Dendritic cell treated with granulocyte-macrophage colony-stimulating factor and Interleukin-4, amounts not matched to agents 40 ng/mL and 50 ng/mL, for 4 days (primary cell): ENCODE results near the gene RPUSD1.
"Not testable (repeated sequence)": the region's sequence is repeated elsewhere in the genome, so short reads cannot be mapped to it uniquely, and the experiment has no call there.

Experiments
- H3K27ac Mint-ChIP-seq: one replicate; pipeline ENCODE4 v1.8.0; 2022; ENCODE audit warnings: mild to moderate bottlenecking, mixed read lengths
- H3K27me3 Mint-ChIP-seq: one replicate; pipeline ENCODE4 v1.8.0; 2022; ENCODE audit warnings: mild to moderate bottlenecking, mixed read lengths
- H3K36me3 Mint-ChIP-seq: one replicate; pipeline ENCODE4 v1.8.0; 2022; ENCODE audit warnings: low read depth, mixed read lengths
- H3K4me1 Mint-ChIP-seq: one replicate; pipeline ENCODE4 v1.8.0; 2022; ENCODE audit warnings: low read depth, mixed read lengths
- H3K4me3 Mint-ChIP-seq: one replicate; pipeline ENCODE4 v1.8.0; 2022; ENCODE audit warnings: mild to moderate bottlenecking, moderate library complexity, mixed read lengths
- H3K9me3 Mint-ChIP-seq: one replicate; pipeline ENCODE4 v1.8.0; 2022; ENCODE audit warnings: mixed read lengths
- intact Hi-C: fragments of 100-400 bp; cut with micrococcal nuclease; formaldehyde crosslinking; loops from one replicate; pipeline ENCODE4 v1.15.0; 2022

RPUSD1 gene

DNA sequence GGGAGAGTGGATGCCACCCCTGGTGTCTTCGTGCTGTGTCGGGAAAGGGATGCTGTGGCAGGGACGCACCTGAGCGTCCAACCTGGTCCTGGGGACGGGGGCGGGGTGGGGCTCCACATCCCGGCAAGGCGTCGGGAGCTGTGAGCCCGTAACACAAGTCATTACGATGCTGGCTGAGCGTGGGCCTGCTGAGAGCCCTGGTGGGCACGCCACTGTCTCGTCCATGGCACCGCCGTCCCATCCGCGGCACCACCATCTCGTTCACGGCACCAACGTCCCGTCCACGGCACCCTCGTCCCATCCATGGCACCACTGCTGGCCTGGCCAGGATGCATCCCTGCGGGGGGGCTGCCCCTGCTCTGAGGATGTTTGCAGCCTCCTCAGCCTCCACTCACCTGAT lies 36.4 kb upstream of the RPUSD1 start:
- no peak overlapping the region for H3K27ac Mint-ChIP-seq

DNA sequence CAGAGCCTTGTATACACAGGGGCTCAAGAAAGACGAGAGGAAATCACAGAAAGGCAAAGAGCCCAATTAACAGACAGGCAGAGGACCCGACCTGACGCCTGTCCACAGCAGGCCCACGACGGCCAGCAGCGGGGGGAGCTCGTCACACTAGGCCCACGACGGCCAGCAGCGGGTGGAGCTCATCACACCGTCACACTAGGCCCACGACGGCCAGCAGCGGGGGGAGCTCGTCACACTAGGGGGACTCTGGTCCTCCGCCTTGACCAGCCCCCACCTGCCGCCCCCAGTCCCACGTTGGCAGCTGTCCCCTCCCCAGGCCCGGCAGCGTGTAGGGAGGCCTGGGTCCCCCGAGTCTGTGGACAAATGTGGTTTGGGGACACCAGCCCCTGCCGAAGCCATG lies 36.0 kb upstream of the RPUSD1 start:
- no peaks in the 10 kb centered on the region for H3K36me3 Mint-ChIP-seq
- H3K9me3 Mint-ChIP-seq = no peaks in the 10 kb centered on the region
- H3K27me3 Mint-ChIP-seq = peaks cover 20% of the 10 kb centered on the region
- H3K4me3 Mint-ChIP-seq = no peak overlapping the region
- H3K4me1 Mint-ChIP-seq = no peaks in the 10 kb centered on the region
- intact Hi-C loops = no loop called here
- no peak overlapping the region for H3K27ac Mint-ChIP-seq

More for the DNA sequence above, 36.4 kb upstream of the RPUSD1 start:
- no peaks in the 10 kb centered on the region for H3K36me3 Mint-ChIP-seq
- H3K4me3 Mint-ChIP-seq = no peak overlapping the region
- H3K27me3 Mint-ChIP-seq = peaks cover 17% of the 10 kb centered on the region
- H3K4me1 Mint-ChIP-seq = no peaks in the 10 kb centered on the region
- intact Hi-C loops = no loop called here
- H3K9me3 Mint-ChIP-seq = no peaks in the 10 kb centered on the region

GRCh38 chr16:822909-823297 lies 34.7 kb upstream of the RPUSD1 start:
- Mint-ChIP-seq H3K27ac (no peak overlapping the region), H3K4me3 (no peak overlapping the region), H3K36me3 (no peaks in the 10 kb centered on the region), H3K4me1 (no peaks in the 10 kb centered on the region), H3K27me3 (peaks cover 25% of the 10 kb centered on the region), H3K9me3 (no peaks in the 10 kb centered on the region)
- intact Hi-C loops = no loop called here

DNA sequence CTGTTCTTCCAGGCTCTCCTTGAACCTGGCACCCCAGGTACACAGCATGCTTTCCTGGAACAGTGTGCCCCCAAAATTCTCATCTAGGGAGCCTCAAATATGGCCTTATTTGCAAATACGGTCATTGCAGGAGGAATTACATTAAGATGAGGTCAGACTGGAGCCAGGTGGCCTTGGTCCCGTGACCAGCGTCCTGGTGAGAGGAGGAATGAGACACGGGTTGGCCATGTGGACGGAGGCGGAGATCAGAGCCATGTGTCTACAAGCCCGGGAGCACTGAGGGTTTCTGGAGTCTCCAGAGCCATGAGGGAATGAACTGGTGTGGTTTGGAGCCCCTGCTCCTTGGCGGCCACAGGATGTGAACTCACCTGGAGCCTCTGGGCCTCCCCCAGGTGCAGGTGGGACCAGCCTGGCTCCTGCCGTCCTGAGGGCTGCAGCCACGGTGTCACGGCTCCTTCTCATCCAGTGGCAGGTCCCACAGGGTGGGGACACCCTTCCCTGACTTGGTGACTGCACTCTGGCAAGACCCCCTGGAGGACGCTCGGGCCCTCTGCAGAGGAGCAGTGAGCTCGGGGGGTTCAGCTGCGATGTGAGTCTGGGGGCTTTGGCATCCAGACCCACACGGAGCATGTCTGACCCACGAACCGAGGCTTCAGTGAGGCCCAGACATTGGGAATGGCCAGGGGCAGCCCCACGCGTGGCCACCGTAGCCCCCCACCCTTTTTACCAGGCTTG lies 34.2 kb upstream of the RPUSD1 start:
- Mint-ChIP-seq H3K27ac (no peak overlapping the region), H3K27me3 (peaks cover 29% of the 10 kb centered on the region), H3K36me3 (no peaks in the 10 kb centered on the region), H3K4me1 (no peaks in the 10 kb centered on the region), H3K4me3 (no peak overlapping the region), H3K9me3 (no peaks in the 10 kb centered on the region)
- intact Hi-C loops = no loop called here

DNA sequence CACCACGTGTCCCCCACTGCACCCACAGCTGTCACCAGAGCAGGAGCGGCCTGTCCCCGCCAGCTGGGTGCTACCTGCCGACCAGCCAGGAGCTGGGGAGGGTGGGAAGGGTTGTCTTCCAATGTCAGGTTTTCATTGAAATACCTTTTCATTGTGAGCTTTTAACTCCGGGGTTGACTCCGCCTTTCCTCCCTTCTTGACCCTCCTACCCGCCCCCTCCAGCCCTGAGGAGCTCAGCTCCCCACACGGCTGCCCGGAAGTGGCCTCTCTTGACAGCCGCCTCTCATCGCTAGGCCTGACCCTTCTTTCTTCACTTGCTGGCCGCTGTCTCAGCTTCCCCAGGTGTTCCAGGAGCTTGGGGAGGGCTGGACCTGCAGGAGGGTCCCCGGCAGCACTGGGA lies 33.6 kb upstream of the RPUSD1 start:
- Mint-ChIP-seq H3K36me3 (no peaks in the 10 kb centered on the region), H3K4me3 (no peak overlapping the region), H3K27ac (no peak overlapping the region), H3K9me3 (no peaks in the 10 kb centered on the region), H3K4me1 (no peaks in the 10 kb centered on the region), H3K27me3 (peaks cover 35% of the 10 kb centered on the region)
- intact Hi-C loops = no loop called here

GRCh38 chr16:820748-821147 lies 32.6 kb upstream of the RPUSD1 start:
- no peak overlapping the region for H3K4me3 Mint-ChIP-seq

DNA sequence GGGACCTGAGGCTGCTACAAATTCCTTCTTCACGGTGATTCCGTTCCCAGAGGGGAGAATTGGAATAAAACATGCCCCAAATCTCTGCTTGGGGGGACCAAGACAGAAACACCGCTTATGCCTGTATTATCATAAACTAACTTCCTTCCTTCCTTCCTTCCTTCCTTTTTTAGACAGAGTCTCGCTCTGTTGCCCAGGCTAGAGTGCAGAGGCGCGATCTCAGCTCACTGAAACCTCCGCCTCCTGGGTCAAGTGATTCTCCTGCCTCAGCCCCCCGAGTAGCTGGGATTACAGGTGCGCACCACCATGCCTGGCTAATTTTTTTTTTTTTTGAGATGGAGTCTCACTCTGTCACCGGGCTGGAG lies 31.8 kb upstream of the RPUSD1 start:
- not testable (repeated sequence) for H3K9me3 Mint-ChIP-seq, H3K27ac Mint-ChIP-seq

More at GRCh38 chr16:820748-821147, 32.6 kb upstream of the RPUSD1 start:
- peaks cover 44% of the 10 kb centered on the region for H3K27me3 Mint-ChIP-seq
- no peak overlapping the region for H3K27ac Mint-ChIP-seq
- intact Hi-C loops = no loop called here
- no peaks in the 10 kb centered on the region for H3K4me1 Mint-ChIP-seq
- H3K36me3 Mint-ChIP-seq = no peaks in the 10 kb centered on the region
- no peaks in the 10 kb centered on the region for H3K9me3 Mint-ChIP-seq

GRCh38 chr16:819336-820043 lies 31.3 kb upstream of the RPUSD1 start:
- Mint-ChIP-seq H3K27ac (no peak overlapping the region), H3K4me3 (no peak overlapping the region)
- intact Hi-C loops = no loop called here

More for the DNA sequence above, 31.8 kb upstream of the RPUSD1 start:
- H3K36me3 Mint-ChIP-seq, H3K4me3 Mint-ChIP-seq, H3K4me1 Mint-ChIP-seq, intact Hi-C loops: not testable (repeated sequence)
- H3K27me3 Mint-ChIP-seq = peaks cover 47% of the 10 kb centered on the region

DNA sequence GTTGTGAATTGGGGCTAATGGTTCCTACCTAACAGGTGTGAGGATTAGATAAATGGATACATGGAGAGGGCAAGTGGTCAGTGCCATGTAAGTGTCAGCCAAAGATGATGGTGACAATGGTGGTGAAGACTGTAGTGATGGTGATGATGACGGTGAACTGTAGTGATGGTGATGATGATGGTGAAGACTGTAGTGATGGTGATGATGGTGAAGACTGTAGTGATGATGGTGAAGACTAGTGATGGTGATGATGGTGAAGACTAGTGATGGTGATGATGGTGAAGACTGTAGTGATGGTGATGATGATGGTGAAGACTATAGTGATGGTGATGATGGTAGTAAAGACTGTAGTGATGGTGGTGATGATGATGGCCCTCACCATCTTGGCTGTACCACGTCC lies 30.4 kb upstream of the RPUSD1 start:
- no peak overlapping the region for H3K4me3 Mint-ChIP-seq
- H3K9me3 Mint-ChIP-seq = no peaks in the 10 kb centered on the region
- no peaks in the 10 kb centered on the region for H3K4me1 Mint-ChIP-seq
- intact Hi-C loops = no loop called here
- H3K27me3 Mint-ChIP-seq = peaks cover 61% of the 10 kb centered on the region
- no peaks in the 10 kb centered on the region for H3K36me3 Mint-ChIP-seq
- H3K27ac Mint-ChIP-seq = no peak overlapping the region

More at GRCh38 chr16:819336-820043, 31.3 kb upstream of the RPUSD1 start:
- H3K36me3 Mint-ChIP-seq = no peaks in the 10 kb centered on the region
- H3K9me3 Mint-ChIP-seq = no peaks in the 10 kb centered on the region
- H3K27me3 Mint-ChIP-seq = peaks cover 53% of the 10 kb centered on the region
- H3K4me1 Mint-ChIP-seq = no peaks in the 10 kb centered on the region

- no peak overlapping the region for H3K4me3 Mint-ChIP-seq
These were observed 30.0 kb upstream of the RPUSD1 start for GRCh38 chr16:818132-818531.

DNA sequence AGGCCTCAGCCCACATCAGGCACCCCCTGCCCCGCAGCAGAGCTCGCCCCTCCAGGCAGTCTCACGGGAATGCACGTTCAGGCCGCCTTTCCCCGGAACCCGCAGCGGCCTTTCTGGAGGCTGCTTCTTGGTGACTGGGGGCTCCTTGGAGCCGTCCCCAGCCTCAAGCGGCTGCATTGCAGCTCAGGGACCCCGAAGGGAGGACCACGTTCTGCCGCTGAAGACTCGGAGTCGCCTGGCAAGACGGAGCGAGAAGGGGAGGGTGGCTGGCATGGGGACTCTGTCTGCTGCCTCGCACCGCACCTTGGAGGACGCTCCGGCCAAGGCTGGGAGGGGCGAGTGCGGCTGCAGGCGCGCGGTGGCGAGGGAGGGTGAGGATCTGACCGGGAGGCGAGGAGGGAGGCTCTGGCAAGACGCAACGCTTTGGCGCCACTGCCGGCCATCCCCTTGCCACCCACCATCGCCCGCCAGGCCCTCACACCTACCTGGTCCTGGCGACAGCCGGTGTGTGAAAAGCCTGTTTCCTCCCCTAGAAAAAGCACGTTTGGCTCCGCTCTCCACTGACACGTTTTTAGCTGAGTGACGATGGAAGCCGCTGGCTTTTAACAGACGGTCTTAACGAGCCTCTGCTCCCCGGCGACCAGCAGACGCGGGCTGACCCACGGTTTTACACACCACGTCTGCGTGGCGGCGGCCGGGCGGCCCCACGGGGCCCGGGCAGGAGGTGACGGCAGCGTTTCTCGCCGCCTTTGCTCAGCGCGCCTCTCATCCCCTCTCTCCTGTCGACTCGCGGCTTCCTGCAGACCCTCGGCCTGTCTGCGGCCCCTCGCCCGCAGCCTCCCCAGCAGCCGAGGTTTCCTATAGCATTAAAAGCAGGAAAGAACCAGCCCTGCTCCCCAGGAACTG lies 29.1 kb upstream of the RPUSD1 start:
- no peak overlapping the region for H3K4me3 Mint-ChIP-seq
- peaks cover 73% of the 10 kb centered on the region for H3K27me3 Mint-ChIP-seq
- no peaks in the 10 kb centered on the region for H3K9me3 Mint-ChIP-seq
- H3K27ac Mint-ChIP-seq = no peak overlapping the region
- intact Hi-C loops = no loop called here
- H3K4me1 Mint-ChIP-seq = no peaks in the 10 kb centered on the region
- no peaks in the 10 kb centered on the region for H3K36me3 Mint-ChIP-seq

More at GRCh38 chr16:818132-818531, 30.0 kb upstream of the RPUSD1 start:
- H3K27me3 Mint-ChIP-seq = peaks cover 65% of the 10 kb centered on the region
- no peaks in the 10 kb centered on the region for H3K36me3 Mint-ChIP-seq
- intact Hi-C loops = no loop called here
- no peaks in the 10 kb centered on the region for H3K4me1 Mint-ChIP-seq
- H3K9me3 Mint-ChIP-seq = no peaks in the 10 kb centered on the region
- no peak overlapping the region for H3K27ac Mint-ChIP-seq

GRCh38 chr16:815861-816260 lies 27.7 kb upstream of the RPUSD1 start:
- H3K36me3 Mint-ChIP-seq = no peaks in the 10 kb centered on the region

GRCh38 chr16:814974-815373 lies 26.8 kb upstream of the RPUSD1 start:
- intact Hi-C loops = loop anchor here (2.0 kb wide), 1 partner anchor 240 kb away; no protein-coding TSS in a partner anchor
- no peaks in the 10 kb centered on the region for H3K9me3 Mint-ChIP-seq

More at GRCh38 chr16:815861-816260, 27.7 kb upstream of the RPUSD1 start:
- intact Hi-C loops = loop anchor here (2.0 kb wide), 1 partner anchor 239 kb away; no protein-coding TSS in a partner anchor
- Mint-ChIP-seq H3K27ac (no peak overlapping the region), H3K4me1 (no peaks in the 10 kb centered on the region), H3K27me3 (peaks cover 81% of the 10 kb centered on the region), H3K9me3 (no peaks in the 10 kb centered on the region), H3K4me3 (no peak overlapping the region)

More at GRCh38 chr16:814974-815373, 26.8 kb upstream of the RPUSD1 start:
- H3K27me3 Mint-ChIP-seq = peaks cover 81% of the 10 kb centered on the region
- no peaks in the 10 kb centered on the region for H3K4me1 Mint-ChIP-seq
- H3K36me3 Mint-ChIP-seq = no peaks in the 10 kb centered on the region
- no peak overlapping the region for H3K27ac Mint-ChIP-seq
- H3K4me3 Mint-ChIP-seq = no peak overlapping the region
